ENCODE measurements around the gene PTBP3.

PTBP3 gene

DNA sequence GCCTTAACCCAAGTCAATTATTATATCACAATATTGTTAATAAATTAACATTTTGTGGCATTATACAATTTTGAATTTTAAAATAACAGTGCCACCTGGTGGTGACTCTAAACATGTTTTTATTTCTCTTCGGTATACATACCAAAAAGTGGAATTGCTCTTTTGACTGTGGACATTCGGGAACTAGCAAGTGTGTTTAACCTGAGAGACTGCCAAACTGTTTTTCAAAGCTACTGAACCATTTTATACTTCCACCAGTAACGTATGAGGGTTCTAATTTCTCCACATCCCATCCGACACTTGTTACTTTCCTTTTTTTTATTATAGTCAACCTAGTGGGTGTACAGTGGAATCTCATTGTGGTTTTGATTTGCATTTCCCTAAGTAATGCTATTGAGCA lies 28.2 kb upstream of the PTBP3 start:
- TF ChIP-seq ZNF76 (tag by site-specific recombination; IDR thresholded peaks at IDR 0.05; ENCODE audit: borderline replicate concordance, low read depth), result no peak
- TF ChIP-seq, protein P1, sequence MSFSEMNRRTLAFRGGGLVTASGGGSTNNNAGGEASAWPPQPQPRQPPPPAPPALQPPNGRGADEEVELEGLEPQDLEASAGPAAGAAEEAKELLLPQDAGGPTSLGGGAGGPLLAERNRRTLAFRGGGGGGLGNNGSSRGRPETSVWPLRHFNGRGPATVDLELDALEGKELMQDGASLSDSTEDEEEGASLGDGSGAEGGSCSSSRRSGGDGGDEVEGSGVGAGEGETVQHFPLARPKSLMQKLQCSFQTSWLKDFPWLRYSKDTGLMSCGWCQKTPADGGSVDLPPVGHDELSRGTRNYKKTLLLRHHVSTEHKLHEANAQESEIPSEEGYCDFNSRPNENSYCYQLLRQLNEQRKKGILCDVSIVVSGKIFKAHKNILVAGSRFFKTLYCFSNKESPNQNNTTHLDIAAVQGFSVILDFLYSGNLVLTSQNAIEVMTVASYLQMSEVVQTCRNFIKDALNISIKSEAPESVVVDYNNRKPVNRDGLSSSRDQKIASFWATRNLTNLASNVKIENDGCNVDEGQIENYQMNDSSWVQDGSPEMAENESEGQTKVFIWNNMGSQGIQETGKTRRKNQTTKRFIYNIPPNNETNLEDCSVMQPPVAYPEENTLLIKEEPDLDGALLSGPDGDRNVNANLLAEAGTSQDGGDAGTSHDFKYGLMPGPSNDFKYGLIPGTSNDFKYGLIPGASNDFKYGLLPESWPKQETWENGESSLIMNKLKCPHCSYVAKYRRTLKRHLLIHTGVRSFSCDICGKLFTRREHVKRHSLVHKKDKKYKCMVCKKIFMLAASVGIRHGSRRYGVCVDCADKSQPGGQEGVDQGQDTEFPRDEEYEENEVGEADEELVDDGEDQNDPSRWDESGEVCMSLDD (tag by site-specific recombination; IDR thresholded peaks at IDR 0.05), result no peak
- peak; percentile 52; the same call in 1 of the 2 replicates for TF ChIP-seq FEZF1 (tag by site-specific recombination; IDR thresholded peaks at IDR 0.05)
- TF ChIP-seq ZNF157 (tag by site-specific recombination; IDR thresholded peaks at IDR 0.05), result no peak
- TF ChIP-seq, protein P2, sequence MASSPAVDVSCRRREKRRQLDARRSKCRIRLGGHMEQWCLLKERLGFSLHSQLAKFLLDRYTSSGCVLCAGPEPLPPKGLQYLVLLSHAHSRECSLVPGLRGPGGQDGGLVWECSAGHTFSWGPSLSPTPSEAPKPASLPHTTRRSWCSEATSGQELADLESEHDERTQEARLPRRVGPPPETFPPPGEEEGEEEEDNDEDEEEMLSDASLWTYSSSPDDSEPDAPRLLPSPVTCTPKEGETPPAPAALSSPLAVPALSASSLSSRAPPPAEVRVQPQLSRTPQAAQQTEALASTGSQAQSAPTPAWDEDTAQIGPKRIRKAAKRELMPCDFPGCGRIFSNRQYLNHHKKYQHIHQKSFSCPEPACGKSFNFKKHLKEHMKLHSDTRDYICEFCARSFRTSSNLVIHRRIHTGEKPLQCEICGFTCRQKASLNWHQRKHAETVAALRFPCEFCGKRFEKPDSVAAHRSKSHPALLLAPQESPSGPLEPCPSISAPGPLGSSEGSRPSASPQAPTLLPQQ (tag by site-specific recombination; IDR thresholded peaks at IDR 0.05), result no peak
- no peak for TF ChIP-seq ZNF175 (tag by site-specific recombination; IDR thresholded peaks at IDR 0.05)
- no peak for TF ChIP-seq PRDM4 (tag by site-specific recombination; IDR thresholded peaks at IDR 0.05)
- no peak for TF ChIP-seq ZBTB8A (tag by site-specific recombination; IDR thresholded peaks at IDR 0.05)
- TF ChIP-seq ZNF610 (tag by site-specific recombination; IDR thresholded peaks at IDR 0.05; ENCODE audit: borderline replicate concordance), result no peak
- TF ChIP-seq ZNF654 (tag by site-specific recombination; IDR thresholded peaks at IDR 0.05; ENCODE audit: low read depth), result peak; percentile 56
- TF ChIP-seq ZFP69B (tag by site-specific recombination; IDR thresholded peaks at IDR 0.05), result no peak
- Histone ChIP-seq H3K27ac (ENCODE audit: extremely low read depth, low read depth, low read length) (no peak overlapping the region), H3K4me3 (ENCODE audit: low read depth, low read length) (no peak overlapping the region), H3K9me3 (ENCODE audit: control insufficient read depth, insufficient read depth, low read depth, low read length) (no peaks in the 10 kb centered on the region), H3K36me3 (ENCODE audit: control insufficient read depth in 2 of 2, insufficient read depth in 1 of 2, low read length in 2 of 2) (no peaks in the 10 kb centered on the region), H3K4me1 (ENCODE audit: control insufficient read depth, insufficient read depth, low read length) (no peaks in the 10 kb centered on the region)
- CTCF ChIA-PET, result interaction anchor here (0.6 to 5.5 kb wide), 43 partner anchors 9 to 764 kb away, joined by 3 to 53 read pairs (median 4); partner anchors contain the start of genes HSDL2 and PTBP3
- POLR2A ChIA-PET, result interaction anchor here (1.5 to 2.2 kb wide), 2 partner anchors 18 to 28 kb away, joined by 5 to 10 read pairs; partner anchors contain the start of genes HSDL2 and PTBP3

DNA sequence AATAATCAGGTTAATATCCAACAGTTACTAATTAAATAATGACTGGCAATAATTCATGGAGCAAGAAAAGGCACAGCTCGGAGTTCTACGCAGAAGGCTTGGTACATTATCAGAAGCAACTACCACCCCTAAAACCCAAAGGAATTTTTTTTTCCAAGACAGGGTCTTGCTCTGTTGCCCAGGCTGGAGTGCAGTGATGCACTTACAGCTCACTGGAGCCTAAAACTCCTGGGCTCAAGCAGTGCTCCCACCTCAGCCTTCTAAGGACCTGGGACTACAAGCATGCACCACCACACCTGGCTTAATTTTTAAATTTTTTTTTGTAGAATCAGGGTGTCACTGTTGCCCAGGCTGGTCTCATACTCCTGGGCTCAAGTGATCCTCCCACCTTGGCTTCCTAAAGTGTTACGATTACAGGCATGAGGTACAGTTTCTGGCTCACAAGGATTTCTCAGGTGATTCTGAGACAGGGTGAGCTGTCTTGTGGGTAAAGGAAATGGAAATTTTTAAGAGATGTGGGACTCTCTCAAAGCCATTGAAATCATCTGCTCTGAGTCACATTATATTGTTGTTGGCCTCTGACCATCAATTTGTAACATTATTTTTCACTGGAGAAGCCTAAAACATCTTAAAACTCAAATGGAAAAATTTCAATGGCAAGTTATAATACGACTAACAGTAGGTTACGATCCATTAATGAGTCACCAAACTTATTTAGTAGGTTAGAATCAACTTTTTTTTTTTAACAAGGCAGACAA lies 26.8 kb upstream of the PTBP3 start:
- H3K4me1 ChIP-seq (ENCODE audit: control insufficient read depth, insufficient read depth, low read length), result no peaks in the 10 kb centered on the region
- CTCF ChIA-PET, result interaction anchor here (0.6 to 5.5 kb wide), 24 partner anchors 18 to 603 kb away, joined by 3 to 53 read pairs (median 5); partner anchors contain the start of genes HSDL2 and PTBP3
- POLR2A ChIA-PET, result interaction anchor here (1.5 kb wide), 1 partner anchor 27 kb away, joined by 5 read pairs; the partner anchor contains the start of gene PTBP3
- H3K36me3 ChIP-seq (ENCODE audit: control insufficient read depth in 2 of 2, insufficient read depth in 1 of 2, low read length in 2 of 2), result no peaks in the 10 kb centered on the region
- no peaks in the 10 kb centered on the region for H3K9me3 ChIP-seq (ENCODE audit: control insufficient read depth, insufficient read depth, low read depth, low read length)
- no peak for TF ChIP-seq ZSCAN16 (tag by site-specific recombination; IDR thresholded peaks at IDR 0.05)
- TF ChIP-seq OVOL3 (tag by site-specific recombination; IDR thresholded peaks at IDR 0.05), result no peak
- TF ChIP-seq ZNF302 (tag by site-specific recombination; IDR thresholded peaks at IDR 0.05; ENCODE audit: low read depth), result no peak
- no peak for TF ChIP-seq ZNF701 (tag by site-specific recombination; IDR thresholded peaks at IDR 0.05)
- TF ChIP-seq, protein P3, sequence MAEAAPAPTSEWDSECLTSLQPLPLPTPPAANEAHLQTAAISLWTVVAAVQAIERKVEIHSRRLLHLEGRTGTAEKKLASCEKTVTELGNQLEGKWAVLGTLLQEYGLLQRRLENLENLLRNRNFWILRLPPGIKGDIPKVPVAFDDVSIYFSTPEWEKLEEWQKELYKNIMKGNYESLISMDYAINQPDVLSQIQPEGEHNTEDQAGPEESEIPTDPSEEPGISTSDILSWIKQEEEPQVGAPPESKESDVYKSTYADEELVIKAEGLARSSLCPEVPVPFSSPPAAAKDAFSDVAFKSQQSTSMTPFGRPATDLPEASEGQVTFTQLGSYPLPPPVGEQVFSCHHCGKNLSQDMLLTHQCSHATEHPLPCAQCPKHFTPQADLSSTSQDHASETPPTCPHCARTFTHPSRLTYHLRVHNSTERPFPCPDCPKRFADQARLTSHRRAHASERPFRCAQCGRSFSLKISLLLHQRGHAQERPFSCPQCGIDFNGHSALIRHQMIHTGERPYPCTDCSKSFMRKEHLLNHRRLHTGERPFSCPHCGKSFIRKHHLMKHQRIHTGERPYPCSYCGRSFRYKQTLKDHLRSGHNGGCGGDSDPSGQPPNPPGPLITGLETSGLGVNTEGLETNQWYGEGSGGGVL (tag by site-specific recombination; IDR thresholded peaks at IDR 0.05), result no peak
- TF ChIP-seq ZNF510 (tag by site-specific recombination; IDR thresholded peaks at IDR 0.05; ENCODE audit: insufficient replicate concordance), result no peak
- TF ChIP-seq ZNF792 (tag by site-specific recombination; IDR thresholded peaks at IDR 0.05), result no peak
- no peak for TF ChIP-seq ZNF664 (tag by site-specific recombination; IDR thresholded peaks at IDR 0.05)
- no peak for TF ChIP-seq ZNF600 (tag by site-specific recombination; IDR thresholded peaks at IDR 0.05)
- no peak for TF ChIP-seq ZNF112 (tag by site-specific recombination; IDR thresholded peaks at IDR 0.05)
- TF ChIP-seq, protein P4, sequence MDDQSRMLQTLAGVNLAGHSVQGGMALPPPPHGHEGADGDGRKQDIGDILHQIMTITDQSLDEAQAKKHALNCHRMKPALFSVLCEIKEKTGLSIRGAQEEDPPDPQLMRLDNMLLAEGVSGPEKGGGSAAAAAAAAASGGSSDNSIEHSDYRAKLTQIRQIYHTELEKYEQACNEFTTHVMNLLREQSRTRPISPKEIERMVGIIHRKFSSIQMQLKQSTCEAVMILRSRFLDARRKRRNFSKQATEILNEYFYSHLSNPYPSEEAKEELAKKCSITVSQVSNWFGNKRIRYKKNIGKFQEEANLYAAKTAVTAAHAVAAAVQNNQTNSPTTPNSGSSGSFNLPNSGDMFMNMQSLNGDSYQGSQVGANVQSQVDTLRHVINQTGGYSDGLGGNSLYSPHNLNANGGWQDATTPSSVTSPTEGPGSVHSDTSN (CRISPR knock-in tag; IDR thresholded peaks at IDR 0.05), result no peak
- H3K4me3 ChIP-seq (ENCODE audit: low read depth, low read length), result no peak overlapping the region
- no peak overlapping the region for H3K27ac ChIP-seq (ENCODE audit: extremely low read depth, low read depth, low read length)
